ENCODE data around the gene PPP1CB. TPM values are rescaled to one million over a fixed set of nuclear protein-coding genes. Genes with fewer than 3 reads are reported as not detected.
"Not testable (repeated sequence)": the region's sequence is repeated elsewhere in the genome, so short reads cannot be mapped to it uniquely, and the experiment has no call there.

Gene PPP1CB
- total RNA-seq, 1 donor from 2014 or later = 176 TPM

- Mint-ChIP-seq H3K36me3 (ENCODE audit: low read depth) (no peaks in the 10 kb centered on the region), H3K27me3 (ENCODE audit: low read depth) (no peaks in the 10 kb centered on the region), H3K4me1 (peaks cover under 1% of the 10 kb centered on the region), H3K27ac (ENCODE audit: unreplicated experiment) (no peak overlapping the region), H3K4me3 (no peak overlapping the region), H3K9me3 (no peaks in the 10 kb centered on the region)
- no peak for DNase-seq (ENCODE audit: low read depth, low spot score)
- no peak for TF ChIP-seq CTCF (conservative IDR thresholded peaks at IDR 0.05)
These were observed 21.9 kb upstream of the PPP1CB start for GRCh38 chr2:28729698-28730097.

- no peak for DNase-seq (ENCODE audit: low read depth, low spot score)
- Mint-ChIP-seq H3K27me3 (ENCODE audit: low read depth) (no peaks in the 10 kb centered on the region), H3K4me3 (no peak overlapping the region), H3K27ac (ENCODE audit: unreplicated experiment) (peak overlapping the region; percentile 2), H3K4me1 (no peaks in the 10 kb centered on the region), H3K36me3 (ENCODE audit: low read depth) (no peaks in the 10 kb centered on the region), H3K9me3 (no peaks in the 10 kb centered on the region)
- no peak for TF ChIP-seq CTCF (conservative IDR thresholded peaks at IDR 0.05)
These were observed 20.9 kb upstream of the PPP1CB start for GRCh38 chr2:28730641-28731146.

- Mint-ChIP-seq H3K36me3 (ENCODE audit: low read depth) (peaks cover 8% of the 10 kb centered on the region), H3K4me1 (no peaks in the 10 kb centered on the region), H3K4me3 (no peak overlapping the region), H3K27ac (ENCODE audit: unreplicated experiment) (no peak overlapping the region), H3K9me3 (peaks cover 11% of the 10 kb centered on the region), H3K27me3 (ENCODE audit: low read depth) (no peaks in the 10 kb centered on the region)
- no peak for TF ChIP-seq CTCF (conservative IDR thresholded peaks at IDR 0.05)
- no peak for DNase-seq (ENCODE audit: low read depth, low spot score)
These were observed 16.1 kb upstream of the PPP1CB start for GRCh38 chr2:28735511-28735910.

- no peak for TF ChIP-seq CTCF (conservative IDR thresholded peaks at IDR 0.05)
These were observed 15.6 kb upstream of the PPP1CB start for GRCh38 chr2:28736034-28736433.

GRCh38 chr2:28737655-28738054 lies 14.0 kb upstream of the PPP1CB start:
- Mint-ChIP-seq H3K4me1 (no peaks in the 10 kb centered on the region), H3K36me3 (ENCODE audit: low read depth) (peaks cover 15% of the 10 kb centered on the region), H3K27ac (ENCODE audit: unreplicated experiment) (no peak overlapping the region), H3K4me3 (no peak overlapping the region), H3K27me3 (ENCODE audit: low read depth) (no peaks in the 10 kb centered on the region), H3K9me3 (peaks cover 14% of the 10 kb centered on the region)
- no peak for DNase-seq (ENCODE audit: low read depth, low spot score)
- no peak for TF ChIP-seq CTCF (conservative IDR thresholded peaks at IDR 0.05)

More at GRCh38 chr2:28736034-28736433, 15.6 kb upstream of the PPP1CB start:
- peaks cover 8% of the 10 kb centered on the region for H3K36me3 Mint-ChIP-seq (ENCODE audit: low read depth)
- no peaks in the 10 kb centered on the region for H3K4me1 Mint-ChIP-seq
- no peaks in the 10 kb centered on the region for H3K27me3 Mint-ChIP-seq (ENCODE audit: low read depth)
- H3K9me3 Mint-ChIP-seq = peaks cover 11% of the 10 kb centered on the region
- no peak overlapping the region for H3K4me3 Mint-ChIP-seq
- H3K27ac Mint-ChIP-seq (ENCODE audit: unreplicated experiment) = no peak overlapping the region
- DNase-seq (ENCODE audit: low read depth, low spot score) = no peak

- not testable (repeated sequence) for H3K27ac Mint-ChIP-seq (ENCODE audit: unreplicated experiment); DNase-seq (ENCODE audit: low read depth, low spot score); H3K27me3 Mint-ChIP-seq (ENCODE audit: low read depth); H3K4me1 Mint-ChIP-seq; H3K4me3 Mint-ChIP-seq
- H3K36me3 Mint-ChIP-seq (ENCODE audit: low read depth) = peaks cover 12% of the 10 kb centered on the region
- peaks cover 10% of the 10 kb centered on the region for H3K9me3 Mint-ChIP-seq
These were observed 9.0 kb upstream of the PPP1CB start for GRCh38 chr2:28742619-28743018.

All from neural crest cell (in vitro differentiated cells).